GM12891 (cell line): ENCODE results near the gene ARHGAP8.

ENCODE experiments used
- PAX5 ChIP-seq: IDR thresholded peaks from 2 replicates; pipeline ENCODE4 v1.6.1; 2011; ENCODE audit warnings: low read length, moderate library complexity, mild to moderate bottlenecking; ENCODE audit not compliant: insufficient read depth, severe bottlenecking
- POLR2A ChIP-seq: IDR thresholded peaks from 2 replicates; pipeline ENCODE4 v1.6.1; 2011; ENCODE audit warnings: low read depth, low read length, control low read depth
- POLR2AphosphoS5 ChIP-seq: IDR thresholded peaks from 2 replicates; pipeline ENCODE4 v1.6.1; 2011; ENCODE audit warnings: low read depth, low read length, control low read depth
- SPI1 ChIP-seq: IDR thresholded peaks from 2 replicates; pipeline ENCODE4 v1.6.1; 2011; ENCODE audit warnings: low read depth, low read length, control low read depth
- TAF1 ChIP-seq: IDR thresholded peaks from 2 replicates; pipeline ENCODE4 v1.6.1; 2011; ENCODE audit warnings: low read depth, low read length, control low read depth

DNA sequence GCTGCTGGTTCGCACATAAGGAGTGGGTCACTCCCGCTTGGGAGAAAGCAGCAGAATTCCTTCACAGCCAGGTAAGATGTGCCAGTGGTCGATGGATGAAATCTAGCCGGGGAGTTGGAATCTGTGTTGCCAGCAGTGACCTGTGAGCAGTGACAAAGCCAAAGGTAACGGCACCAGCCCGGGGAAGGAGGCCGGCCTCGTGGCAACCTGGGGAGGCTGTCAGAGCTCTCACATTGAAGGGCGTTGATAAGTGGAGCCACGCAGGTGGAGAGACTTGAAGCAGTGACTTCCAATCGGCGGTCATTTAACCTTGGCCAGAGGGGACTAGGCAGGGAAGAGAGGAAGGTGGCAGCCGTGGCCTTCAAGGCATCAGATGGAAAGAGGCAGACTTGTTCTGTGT, 58.8 kb downstream of the ARHGAP8 start:
- no peak for TF ChIP-seq TAF1
- TF ChIP-seq POLR2AphosphoS5, result no peak
- no peak for TF ChIP-seq POLR2A
- TF ChIP-seq PAX5, result no peak
- TF ChIP-seq SPI1, result no peak
